ENCODE data around the gene LRMDA. TPM values are rescaled to one million over a fixed set of nuclear protein-coding genes. Genes with fewer than 3 reads are reported as not detected.

Gene LRMDA
- total RNA-seq, 1 donor from 2014 or later, result 4.5 TPM

GRCh38 chr10:75640803-75641202 is 209.4 kb downstream of the LRMDA start:
- DNase-seq (ENCODE audit: low spot score), result no peak
- intact Hi-C loops (cut with DNase I), result no loop called here

GRCh38 chr10:75643405-75643804 is 212.0 kb downstream of the LRMDA start:
- no peak for DNase-seq (ENCODE audit: low spot score)
- intact Hi-C loops (cut with DNase I), result no loop called here

DNA sequence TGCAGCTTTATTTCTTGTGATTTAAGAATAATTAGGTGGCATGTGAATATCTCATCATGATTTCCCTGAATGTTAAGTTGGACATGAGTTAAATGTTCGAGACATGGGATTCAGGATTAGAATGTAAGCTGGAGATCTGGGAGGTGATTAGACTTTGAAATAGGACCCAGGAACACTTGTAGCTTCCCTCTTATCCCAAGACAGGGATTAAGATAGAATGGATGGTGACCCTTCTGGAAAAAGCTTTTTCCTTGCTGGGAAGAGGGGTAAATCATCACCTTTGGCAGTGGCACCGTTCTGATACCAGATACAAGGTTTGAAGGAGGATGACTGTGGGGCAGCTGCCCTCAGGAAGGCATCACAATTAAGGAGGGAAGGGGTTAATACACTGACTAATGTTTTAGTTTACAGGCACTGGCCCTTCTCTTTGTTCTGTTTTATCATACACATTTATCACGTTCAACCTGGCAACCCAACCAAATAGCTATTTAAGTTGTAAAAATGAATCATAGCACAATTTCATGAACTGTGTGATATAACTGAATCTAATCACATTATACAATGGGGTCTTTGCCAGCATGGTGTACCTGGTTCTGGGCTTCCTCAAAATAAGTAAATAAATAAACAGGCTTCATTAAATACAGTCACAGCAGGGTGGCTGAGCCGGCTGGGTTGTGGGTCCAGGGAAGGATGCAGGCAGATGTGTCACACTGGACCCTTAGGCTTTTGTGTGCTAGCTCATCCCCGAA is 212.7 kb downstream of the LRMDA start:
- DNase-seq (ENCODE audit: low spot score), result no peak
- intact Hi-C loops (cut with DNase I), result no loop called here

DNA sequence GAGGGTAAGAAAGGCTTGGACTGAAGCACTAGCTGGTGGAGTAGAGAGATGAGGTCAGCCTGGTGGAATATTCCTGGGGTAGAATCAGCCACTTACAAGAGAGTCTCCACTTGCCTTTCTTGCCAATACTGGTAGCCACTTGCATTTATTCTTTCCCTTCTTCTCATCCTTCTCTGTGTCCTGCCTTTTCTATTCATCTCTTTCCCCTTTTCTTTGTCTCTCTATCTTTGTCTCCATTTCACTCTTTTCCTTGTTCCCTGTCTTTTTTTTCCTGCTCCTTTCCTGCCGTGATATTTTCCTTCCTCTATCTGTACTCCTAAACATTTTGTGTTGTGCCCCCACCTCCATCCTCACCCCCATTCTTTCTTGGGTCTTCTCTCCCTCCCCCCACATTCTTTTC is 214.3 kb downstream of the LRMDA start:
- DNase-seq (ENCODE audit: low spot score), result no peak

DNA sequence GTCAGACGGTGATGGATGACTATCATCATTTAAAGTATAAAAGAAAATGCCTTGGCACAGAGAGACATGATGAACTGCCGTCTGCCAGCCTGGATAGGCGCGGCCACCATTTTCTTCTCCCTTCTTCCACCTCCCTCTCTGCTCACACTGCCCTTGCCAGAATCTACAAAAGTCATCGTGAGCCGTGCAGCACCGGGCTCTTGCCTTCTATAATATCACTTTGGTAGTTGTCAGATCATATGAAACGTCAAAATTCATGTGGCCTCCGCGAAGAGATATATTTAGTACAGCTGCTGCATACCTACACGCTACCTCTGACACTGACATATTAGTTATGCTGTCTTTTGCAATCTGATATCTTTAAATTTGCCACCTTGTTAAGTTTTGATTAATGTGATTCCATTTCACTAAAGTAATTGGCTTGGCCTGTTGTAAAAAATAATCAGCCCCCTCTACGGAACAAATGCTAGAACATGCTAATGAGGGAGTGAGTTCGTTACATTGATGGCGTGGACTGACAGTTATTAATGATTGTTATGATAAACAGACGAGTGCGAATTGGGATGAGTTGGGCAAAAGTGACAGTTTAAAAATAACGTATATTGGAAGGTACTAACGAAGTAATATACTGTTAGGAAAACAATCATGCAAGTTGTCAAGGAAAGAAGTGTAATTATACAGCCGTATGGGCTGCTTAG is 214.9 kb downstream of the LRMDA start:
- intact Hi-C loops (cut with DNase I), result no loop called here
- DNase-seq (ENCODE audit: low spot score), result no peak

More for the DNA sequence above, 214.3 kb downstream of the LRMDA start:
- intact Hi-C loops (cut with DNase I), result no loop called here

GRCh38 chr10:75646916-75647315 is 215.5 kb downstream of the LRMDA start:
- intact Hi-C loops (cut with DNase I), result no loop called here
- DNase-seq (ENCODE audit: low spot score), result no peak

DNA sequence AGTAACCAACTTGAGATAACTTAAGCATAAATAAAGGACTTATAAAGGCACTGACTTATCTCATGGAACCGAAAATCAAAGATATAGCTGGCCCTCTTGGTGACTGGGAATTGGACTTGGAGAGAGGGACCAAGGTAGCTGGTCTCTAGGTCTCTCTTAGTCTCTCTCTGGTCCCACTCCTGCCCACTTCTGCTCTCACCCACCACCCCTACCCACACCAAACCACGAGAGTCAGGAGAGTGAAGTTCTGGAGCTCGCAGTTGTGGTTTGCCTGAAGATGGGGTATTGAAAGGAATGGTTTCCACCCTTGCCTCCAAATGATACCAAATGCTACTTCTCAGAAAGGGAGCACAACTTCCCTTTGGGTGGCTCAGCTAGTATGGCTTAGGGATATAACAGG is 216.3 kb downstream of the LRMDA start:
- intact Hi-C loops (cut with DNase I), result no loop called here

GRCh38 chr10:75648351-75648750 is 216.9 kb downstream of the LRMDA start:
- no peak for DNase-seq (ENCODE audit: low spot score)
- intact Hi-C loops (cut with DNase I), result no loop called here

More for the DNA sequence above, 216.3 kb downstream of the LRMDA start:
- no peak for DNase-seq (ENCODE audit: low spot score)

GRCh38 chr10:75648854-75649253 is 217.4 kb downstream of the LRMDA start:
- intact Hi-C loops (cut with DNase I), result no loop called here
- no peak for DNase-seq (ENCODE audit: low spot score)

DNA sequence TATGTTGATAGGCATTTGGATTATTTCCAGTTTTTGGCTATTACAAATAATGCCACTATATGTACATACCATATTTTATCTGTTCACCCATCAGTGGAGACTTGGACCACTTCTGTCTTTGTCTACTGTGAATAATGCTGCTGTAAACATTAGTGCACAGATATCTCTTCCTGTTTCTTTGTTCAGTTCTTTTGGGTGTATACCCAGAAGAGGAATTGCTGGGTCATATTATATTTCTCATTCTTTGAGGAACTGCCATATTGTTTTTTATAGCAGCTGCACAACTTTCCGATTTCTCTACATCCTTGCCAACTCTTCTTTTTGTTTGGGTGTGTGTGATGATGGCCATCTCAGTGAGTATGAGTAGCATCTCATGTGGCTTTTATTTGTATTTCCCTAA is 218.0 kb downstream of the LRMDA start:
- no peak for DNase-seq (ENCODE audit: low spot score)

GRCh38 chr10:75650648-75651047 is 219.2 kb downstream of the LRMDA start:
- no peak for DNase-seq (ENCODE audit: low spot score)
- intact Hi-C loops (cut with DNase I), result loop anchor here (10.0 kb wide), 1 partner anchor 186 kb away; no protein-coding TSS in a partner anchor

More for the DNA sequence above, 218.0 kb downstream of the LRMDA start:
- intact Hi-C loops (cut with DNase I), result no loop called here

GRCh38 chr10:75651417-75651816 is 220.0 kb downstream of the LRMDA start:
- intact Hi-C loops (cut with DNase I), result loop anchor here (10.0 kb wide), 1 partner anchor 187 kb away; no protein-coding TSS in a partner anchor
- no peak for DNase-seq (ENCODE audit: low spot score)

- intact Hi-C loops (cut with DNase I), result loop anchor here (10.0 kb wide), 1 partner anchor 187 kb away; no protein-coding TSS in a partner anchor
- DNase-seq (ENCODE audit: low spot score), result no peak
Observed at GRCh38 chr10:75652146-75652740, 220.8 kb downstream of the LRMDA start.

- intact Hi-C loops (cut with DNase I), result loop anchor here (2.0 to 10.0 kb wide), 2 partner anchors 189 to 251 kb away; no protein-coding TSS in a partner anchor
- DNase-seq (ENCODE audit: low spot score), result no peak
Observed at GRCh38 chr10:75653761-75654160, 222.3 kb downstream of the LRMDA start.

GRCh38 chr10:75654171-75654771 is 222.8 kb downstream of the LRMDA start:
- DNase-seq (ENCODE audit: low spot score), result no peak
- intact Hi-C loops (cut with DNase I), result loop anchor here (2.0 to 10.0 kb wide), 2 partner anchors 189 to 251 kb away; no protein-coding TSS in a partner anchor

GRCh38 chr10:75654772-75655171 is 223.3 kb downstream of the LRMDA start:
- no peak for DNase-seq (ENCODE audit: low spot score)
- intact Hi-C loops (cut with DNase I), result loop anchor here (2.0 to 10.0 kb wide), 2 partner anchors 190 to 252 kb away; no protein-coding TSS in a partner anchor

- no peak for DNase-seq (ENCODE audit: low spot score)
- intact Hi-C loops (cut with DNase I), result loop anchor here (2.0 to 10.0 kb wide), 2 partner anchors 191 to 253 kb away; no protein-coding TSS in a partner anchor
Observed at GRCh38 chr10:75655791-75656451, 224.5 kb downstream of the LRMDA start.

DNA sequence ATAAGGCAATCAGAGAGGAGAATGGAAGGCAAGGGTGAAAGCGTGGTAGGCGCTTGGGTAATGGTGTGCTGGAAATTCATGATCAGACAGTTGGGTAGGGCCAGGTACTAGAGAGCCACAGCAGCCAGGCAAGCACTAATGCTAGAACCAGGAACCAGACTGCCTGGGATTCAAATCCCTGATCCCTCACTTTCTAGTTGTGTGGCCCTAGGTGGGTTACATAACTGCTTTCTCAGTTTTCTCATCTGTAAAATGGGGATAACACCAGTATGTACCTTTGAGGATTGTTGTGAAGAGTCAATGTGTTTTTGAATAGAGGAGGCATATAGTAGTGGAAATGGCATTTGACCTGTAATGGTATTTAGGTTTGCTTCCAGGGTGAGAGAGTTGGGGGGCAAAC is 225.9 kb downstream of the LRMDA start:
- DNase-seq (ENCODE audit: low spot score), result no peak
- intact Hi-C loops (cut with DNase I), result loop anchor here (10.0 kb wide), 1 partner anchor 193 kb away; no protein-coding TSS in a partner anchor

GRCh38 chr10:75658036-75658435 is 226.6 kb downstream of the LRMDA start:
- intact Hi-C loops (cut with DNase I), result loop anchor here (10.0 kb wide), 1 partner anchor 193 kb away; no protein-coding TSS in a partner anchor
- DNase-seq (ENCODE audit: low spot score), result no peak
